Testis (tissue), 3 donors: ENCODE results near the gene PIWIL4. TPM values are rescaled to one million over a fixed set of nuclear protein-coding genes. Genes with fewer than 3 reads are reported as not detected.

ENCODE experiments used
- DNase-seq: peaks from one replicate; pipeline ENCODE4 v3.0.0-alpha.2; 2019
- H3K27ac ChIP-seq, 2 donors: fragments of 200-600 bp; sonication (generic); one replicate each; pipeline ENCODE4 v1.5.1; 2019
- H3K27me3 ChIP-seq: fragments of 200-600 bp; sonication (generic); one replicate; pipeline ENCODE4 v1.5.1; 2019
- H3K36me3 ChIP-seq: fragments of 200-600 bp; sonication (generic); one replicate; pipeline ENCODE4 v1.5.1; 2017; ENCODE audit warnings: low read depth; ENCODE audit errors: missing control alignments
- H3K4me1 ChIP-seq: fragments of 200-600 bp; sonication (generic); one replicate; pipeline ENCODE4 v1.5.1; 2019
- H3K4me3 ChIP-seq, 2 donors: fragments of 200-600 bp; sonication (generic); one replicate each; pipeline ENCODE4 v1.5.1; 2017 to 2019
- H3K9me3 ChIP-seq: fragments of 200-600 bp; sonication (generic); one replicate; pipeline ENCODE4 v1.5.1; 2017
- POLR2A ChIP-seq: fragments of 450-650 bp; IDR thresholded peaks from one replicate; pipeline ENCODE4 v1.6.1; 2017; ENCODE audit warnings: antibody characterized with exemption, mild to moderate bottlenecking, moderate library complexity
- WGBS, 2 donors: methylation state at CpG; one replicate each; pipeline ENCODE4 v1.1.5; 2018; 5-methylcytosine and 5-hydroxymethylcytosine counted together
- intact Hi-C: fragments of 100-400 bp; cut with DNase I; formaldehyde crosslinking; loops from one replicate; pipeline ENCODE4 v1.15.1; 2023; ENCODE audit warnings: low total_unique reads
- polyA plus RNA-seq: library from polyadenylated mRNA; stranded (reverse); fragments of 350-450 nt; fragmentation: Illumina TruSeq; extraction: RNeasy Lipid Tissue Mini Kit (QIAGEN cat#74804); gene quantifications from one replicate; pipeline ENCODE4 v1.2.3, GENCODE V29; 2014; ENCODE audit warnings: low read depth, low replicate concordance; ENCODE audit not compliant: insufficient read depth
- total RNA-seq, 2 donors: library from RNA; depleted of rRNA; stranded (reverse); fragments of >200 nt; gene quantifications; one replicate each; pipeline ENCODE4 v1.2.3, GENCODE V29; 2016
- TF ChIP-seq, protein P1 (sequence below), 3 experiments: fragments of 450-650 bp in 2 of 3; fragments of 200-600 bp in 1 of 3; sonication (generic) in 1 of 3; IDR thresholded peaks; one replicate each; pipeline ENCODE4 v1.5.1; 2016 to 2019; ENCODE audit warnings: antibody characterized with exemption in 3 of 3, mild to moderate bottlenecking in 2 of 3, moderate library complexity in 1 of 3

The PIWIL4 gene
- total and polyA plus RNA-seq, 3 donors from 2014 or later = 19.9 to 30.2 (median 23.0) TPM

DNA sequence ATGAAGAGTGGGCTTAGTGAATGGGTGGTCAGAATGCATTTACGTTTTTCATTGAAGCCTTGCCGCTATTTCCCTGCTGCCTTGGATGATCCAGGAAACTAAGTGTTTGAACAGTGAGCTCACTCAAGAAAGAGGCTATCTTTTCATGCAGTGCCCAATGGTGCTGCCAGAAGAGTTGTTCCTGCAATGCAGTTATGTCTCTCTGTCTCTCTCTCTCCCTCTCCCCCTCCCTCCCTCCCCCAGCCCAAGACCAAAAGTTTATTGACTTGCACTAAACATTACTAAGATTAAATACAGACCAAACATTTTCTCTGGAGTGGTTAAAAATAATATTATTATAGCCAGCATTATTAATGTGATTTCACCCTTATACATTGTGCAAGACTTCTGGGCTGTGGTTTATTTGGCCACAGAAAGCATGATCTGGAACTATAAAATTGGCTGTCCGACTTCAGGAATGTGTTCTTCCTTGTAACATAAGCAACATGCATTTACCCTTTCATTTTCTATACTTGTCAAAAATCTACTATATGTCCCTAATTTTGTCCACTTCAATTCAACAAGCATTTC, 30.1 kb upstream of the PIWIL4 start:
- no peaks in the 10 kb centered on the region for H3K27me3 ChIP-seq
- no peak for TF ChIP-seq POLR2A
- TF ChIP-seq, protein P1, sequence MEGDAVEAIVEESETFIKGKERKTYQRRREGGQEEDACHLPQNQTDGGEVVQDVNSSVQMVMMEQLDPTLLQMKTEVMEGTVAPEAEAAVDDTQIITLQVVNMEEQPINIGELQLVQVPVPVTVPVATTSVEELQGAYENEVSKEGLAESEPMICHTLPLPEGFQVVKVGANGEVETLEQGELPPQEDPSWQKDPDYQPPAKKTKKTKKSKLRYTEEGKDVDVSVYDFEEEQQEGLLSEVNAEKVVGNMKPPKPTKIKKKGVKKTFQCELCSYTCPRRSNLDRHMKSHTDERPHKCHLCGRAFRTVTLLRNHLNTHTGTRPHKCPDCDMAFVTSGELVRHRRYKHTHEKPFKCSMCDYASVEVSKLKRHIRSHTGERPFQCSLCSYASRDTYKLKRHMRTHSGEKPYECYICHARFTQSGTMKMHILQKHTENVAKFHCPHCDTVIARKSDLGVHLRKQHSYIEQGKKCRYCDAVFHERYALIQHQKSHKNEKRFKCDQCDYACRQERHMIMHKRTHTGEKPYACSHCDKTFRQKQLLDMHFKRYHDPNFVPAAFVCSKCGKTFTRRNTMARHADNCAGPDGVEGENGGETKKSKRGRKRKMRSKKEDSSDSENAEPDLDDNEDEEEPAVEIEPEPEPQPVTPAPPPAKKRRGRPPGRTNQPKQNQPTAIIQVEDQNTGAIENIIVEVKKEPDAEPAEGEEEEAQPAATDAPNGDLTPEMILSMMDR (IDR thresholded peaks at IDR 0.05) = no peak
- no peaks in the 10 kb centered on the region for H3K36me3 ChIP-seq
- no peak for DNase-seq
- H3K4me3 ChIP-seq = no peak overlapping the region
- H3K4me1 ChIP-seq = no peaks in the 10 kb centered on the region
- H3K27ac ChIP-seq = no peak overlapping the region
- intact Hi-C loops = no loop called here
- WGBS, 2 donors = 73 to 89% methylated on average over 3 of the region's 3 CpGs
- H3K9me3 ChIP-seq = no peaks in the 10 kb centered on the region

DNA sequence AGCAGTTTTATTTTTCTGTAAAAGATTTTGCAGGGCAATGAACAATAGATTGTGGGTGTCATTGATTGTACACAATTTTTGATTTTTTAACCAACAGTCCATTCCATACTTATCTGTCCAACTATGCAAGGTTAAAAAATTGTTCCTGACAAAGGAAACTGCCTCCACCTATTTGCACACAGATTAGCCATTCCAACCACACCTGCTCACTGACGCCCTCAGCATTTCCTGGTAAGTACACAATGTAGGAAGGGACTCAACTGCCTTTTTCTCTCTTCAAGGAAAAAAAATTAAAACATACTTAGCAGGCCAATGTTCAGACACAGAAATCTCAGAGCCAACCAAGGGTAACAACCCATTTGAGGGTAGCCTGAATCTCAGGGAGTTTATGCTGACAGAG, 27.7 kb upstream of the PIWIL4 start:
- no peak for TF ChIP-seq POLR2A
- TF ChIP-seq, protein P1 (IDR thresholded peaks at IDR 0.05) = no peak
- intact Hi-C loops = no loop called here
- 88 to 92% methylated on average over 1 of the region's 1 CpG for whole genome bisulfite sequencing, 2 donors
- no peak overlapping the region for H3K4me3 ChIP-seq
- H3K9me3 ChIP-seq = no peaks in the 10 kb centered on the region
- no peaks in the 10 kb centered on the region for H3K27me3 ChIP-seq
- DNase-seq = no peak
- no peaks in the 10 kb centered on the region for H3K36me3 ChIP-seq
- no peaks in the 10 kb centered on the region for H3K4me1 ChIP-seq
- no peak overlapping the region for H3K27ac ChIP-seq

DNA sequence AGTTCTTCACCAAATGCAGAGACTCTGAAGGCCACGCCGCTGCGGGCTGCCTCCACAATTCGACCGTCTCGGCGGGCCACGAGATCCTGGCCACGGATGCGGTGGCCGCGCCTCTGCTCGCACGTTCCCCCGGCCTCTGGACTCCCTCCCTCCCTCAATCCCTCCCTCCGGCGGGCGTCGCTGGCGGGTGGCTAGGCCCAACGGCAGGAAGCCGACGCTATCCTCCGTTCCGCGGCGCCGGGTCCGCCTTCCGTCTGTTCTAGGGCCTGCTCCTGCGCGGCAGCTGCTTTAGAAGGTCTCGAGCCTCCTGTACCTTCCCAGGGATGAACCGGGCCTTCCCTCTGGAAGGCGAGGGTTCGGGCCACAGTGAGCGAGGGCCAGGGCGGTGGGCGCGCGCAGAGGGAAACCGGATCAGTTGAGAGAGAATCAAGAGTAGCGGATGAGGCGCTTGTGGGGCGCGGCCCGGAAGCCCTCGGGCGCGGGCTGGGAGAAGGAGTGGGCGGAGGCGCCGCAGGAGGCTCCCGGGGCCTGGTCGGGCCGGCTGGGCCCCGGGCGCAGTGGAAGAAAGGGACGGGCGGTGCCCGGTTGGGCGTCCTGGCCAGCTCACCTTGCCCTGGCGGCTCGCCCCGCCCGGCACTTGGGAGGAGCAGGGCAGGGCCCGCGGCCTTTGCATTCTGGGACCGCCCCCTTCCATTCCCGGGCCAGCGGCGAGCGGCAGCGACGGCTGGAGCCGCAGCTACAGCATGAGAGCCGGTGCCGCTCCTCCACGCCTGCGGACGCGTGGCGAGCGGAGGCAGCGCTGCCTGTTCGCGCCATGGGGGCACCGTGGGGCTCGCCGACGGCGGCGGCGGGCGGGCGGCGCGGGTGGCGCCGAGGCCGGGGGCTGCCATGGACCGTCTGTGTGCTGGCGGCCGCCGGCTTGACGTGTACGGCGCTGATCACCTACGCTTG, 23.2 kb upstream of the PIWIL4 start, which contains the start of gene FUT4:
FUT4 (plus strand) TSS at position 227 of the 951 bp plus-strand sequence; CDS start at position 440, 213 bp downstream.
- peak; percentile 87 for DNase-seq
- Histone ChIP-seq H3K9me3 (no peaks in the 10 kb centered on the region), H3K36me3 (no peaks in the 10 kb centered on the region), H3K4me3 (peak within 1 kb of the TSS; percentile 72 to 86), H3K27me3 (no peaks in the 10 kb centered on the region), H3K27ac (peak within 1 kb of the TSS; percentile 99), H3K4me1 (no peaks in the 10 kb centered on the region)
- WGBS, 2 donors = 0% methylated on average over 38 to 66 of the region's 109 CpGs
- intact Hi-C loops = no loop called here
- TF ChIP-seq, protein P1 (IDR thresholded peaks at IDR 0.05) = peak in 1 of 3 experiments; percentile 1
- no peak for TF ChIP-seq POLR2A

DNA sequence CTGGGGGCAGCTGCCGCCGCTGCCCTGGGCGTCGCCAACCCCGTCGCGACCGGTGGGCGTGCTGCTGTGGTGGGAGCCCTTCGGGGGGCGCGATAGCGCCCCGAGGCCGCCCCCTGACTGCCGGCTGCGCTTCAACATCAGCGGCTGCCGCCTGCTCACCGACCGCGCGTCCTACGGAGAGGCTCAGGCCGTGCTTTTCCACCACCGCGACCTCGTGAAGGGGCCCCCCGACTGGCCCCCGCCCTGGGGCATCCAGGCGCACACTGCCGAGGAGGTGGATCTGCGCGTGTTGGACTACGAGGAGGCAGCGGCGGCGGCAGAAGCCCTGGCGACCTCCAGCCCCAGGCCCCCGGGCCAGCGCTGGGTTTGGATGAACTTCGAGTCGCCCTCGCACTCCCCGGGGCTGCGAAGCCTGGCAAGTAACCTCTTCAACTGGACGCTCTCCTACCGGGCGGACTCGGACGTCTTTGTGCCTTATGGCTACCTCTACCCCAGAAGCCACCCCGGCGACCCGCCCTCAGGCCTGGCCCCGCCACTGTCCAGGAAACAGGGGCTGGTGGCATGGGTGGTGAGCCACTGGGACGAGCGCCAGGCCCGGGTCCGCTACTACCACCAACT, 22.4 kb upstream of the PIWIL4 start:
- TF ChIP-seq, protein P1 (IDR thresholded peaks at IDR 0.05) = no peak
- TF ChIP-seq POLR2A = no peak
- Histone ChIP-seq H3K9me3 (no peaks in the 10 kb centered on the region), H3K4me3 (peak overlapping the region; percentile 72 to 86), H3K27me3 (no peaks in the 10 kb centered on the region), H3K4me1 (no peaks in the 10 kb centered on the region), H3K36me3 (no peaks in the 10 kb centered on the region), H3K27ac (peak overlapping the region; percentile 99)
- intact Hi-C loops = no loop called here
- peak; percentile 26 for DNase-seq
- 0 to 17% methylated on average over 1 to 55 of the region's 59 CpGs for WGBS, 2 donors
